Subcutaneous adipose tissue (tissue), 4 donors: ENCODE results near the gene MCOLN2. TPM values are rescaled to one million over a fixed set of nuclear protein-coding genes. Genes with fewer than 3 reads are reported as not detected.

Experiments
- CTCF ChIP-seq: fragments of 450-650 bp; IDR thresholded peaks from one replicate; pipeline ENCODE4 v1.5.1; 2016; ENCODE audit warnings: low read depth, mild to moderate bottlenecking, control low read depth, antibody characterized with exemption, moderate library complexity
- total RNA-seq, 4 donors: library from RNA; depleted of rRNA; stranded (reverse); fragments of >200 nt; gene quantifications; one replicate each; pipeline ENCODE4 v1.1.0, GENCODE V29; 2016

The MCOLN2 gene
- total RNA-seq, 4 donors from 2014 or later = 0.38 to 6.6 (median 1.4) TPM; not detected in 1

DNA sequence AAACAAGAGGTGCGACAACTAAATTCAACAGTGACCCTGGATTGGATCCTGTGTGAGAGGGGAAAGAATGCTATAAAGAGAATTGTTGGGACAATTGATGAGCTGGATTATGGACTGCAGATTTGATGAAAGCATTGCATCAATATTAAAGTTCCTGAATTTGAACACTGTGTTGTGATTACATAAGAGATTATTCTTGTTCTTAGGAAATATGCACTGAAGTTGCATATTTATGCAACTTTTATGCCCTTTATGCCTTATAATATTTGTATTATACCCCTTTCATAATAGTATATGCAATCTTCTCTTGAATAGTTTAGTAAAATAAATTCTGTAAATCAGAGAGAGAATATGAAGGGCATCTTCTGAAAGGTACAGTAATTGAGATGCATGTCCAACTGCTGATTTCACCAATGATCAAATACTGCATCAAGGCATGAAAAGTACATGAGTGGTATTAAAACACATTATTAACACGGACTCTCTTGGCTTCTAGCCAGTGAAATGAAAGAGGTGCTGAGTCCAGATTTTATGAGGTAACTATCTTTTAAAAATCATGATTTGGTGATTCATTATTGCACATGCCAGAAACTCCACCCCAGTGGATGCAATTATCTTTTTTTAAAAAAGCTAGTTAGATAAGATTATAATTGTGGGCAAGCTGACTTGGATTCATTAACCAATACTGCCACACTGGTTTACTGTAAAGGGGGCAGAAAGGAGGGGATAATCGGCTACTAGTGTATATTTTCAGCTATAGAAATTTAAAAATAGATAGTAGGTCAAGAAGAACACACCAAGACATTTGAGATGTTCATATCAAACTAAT is 84.0 kb downstream of the MCOLN2 start:
- no peak for TF ChIP-seq CTCF

DNA sequence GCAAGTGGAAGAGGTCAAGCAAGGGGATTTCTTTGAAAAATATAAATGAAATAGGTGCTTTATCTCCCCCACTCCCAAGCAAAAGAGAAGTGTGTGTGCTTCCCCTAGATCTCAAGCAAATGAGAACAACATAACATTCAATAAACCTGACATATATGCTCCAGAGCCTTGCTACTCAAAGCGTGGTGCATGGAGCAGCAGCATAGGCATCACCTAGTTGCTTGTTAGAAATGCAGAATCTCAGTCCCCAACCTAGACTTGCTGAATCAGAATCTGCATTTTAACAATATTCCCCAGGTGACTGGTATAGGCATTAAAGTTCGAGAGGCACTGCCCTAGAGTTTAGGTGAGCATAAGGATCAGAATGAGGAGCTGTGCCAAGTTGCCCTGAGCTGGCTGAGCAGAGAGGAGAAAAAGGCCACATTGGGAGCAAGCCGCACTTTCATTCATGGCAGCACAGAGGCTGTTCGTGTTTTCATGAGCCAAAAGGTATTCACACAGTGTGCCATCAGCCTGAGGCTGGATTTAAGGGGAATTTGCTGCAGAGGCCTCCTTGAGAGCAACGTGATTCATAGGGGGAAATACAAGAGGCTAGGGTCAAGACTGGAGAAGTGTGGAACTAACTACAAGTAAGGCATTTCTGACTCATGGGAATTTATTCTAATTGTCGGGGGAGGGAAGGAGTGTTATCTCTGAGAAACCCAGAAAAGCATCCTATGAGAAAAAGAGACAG is 89.7 kb downstream of the MCOLN2 start:
- no peak for TF ChIP-seq CTCF

- no peak for TF ChIP-seq CTCF
Measured at GRCh38 chr1:84899969-84900368, 96.9 kb downstream of the MCOLN2 start.

GRCh38 chr1:84896279-84896678 is 100.6 kb downstream of the MCOLN2 start:
- TF ChIP-seq CTCF = no peak

DNA sequence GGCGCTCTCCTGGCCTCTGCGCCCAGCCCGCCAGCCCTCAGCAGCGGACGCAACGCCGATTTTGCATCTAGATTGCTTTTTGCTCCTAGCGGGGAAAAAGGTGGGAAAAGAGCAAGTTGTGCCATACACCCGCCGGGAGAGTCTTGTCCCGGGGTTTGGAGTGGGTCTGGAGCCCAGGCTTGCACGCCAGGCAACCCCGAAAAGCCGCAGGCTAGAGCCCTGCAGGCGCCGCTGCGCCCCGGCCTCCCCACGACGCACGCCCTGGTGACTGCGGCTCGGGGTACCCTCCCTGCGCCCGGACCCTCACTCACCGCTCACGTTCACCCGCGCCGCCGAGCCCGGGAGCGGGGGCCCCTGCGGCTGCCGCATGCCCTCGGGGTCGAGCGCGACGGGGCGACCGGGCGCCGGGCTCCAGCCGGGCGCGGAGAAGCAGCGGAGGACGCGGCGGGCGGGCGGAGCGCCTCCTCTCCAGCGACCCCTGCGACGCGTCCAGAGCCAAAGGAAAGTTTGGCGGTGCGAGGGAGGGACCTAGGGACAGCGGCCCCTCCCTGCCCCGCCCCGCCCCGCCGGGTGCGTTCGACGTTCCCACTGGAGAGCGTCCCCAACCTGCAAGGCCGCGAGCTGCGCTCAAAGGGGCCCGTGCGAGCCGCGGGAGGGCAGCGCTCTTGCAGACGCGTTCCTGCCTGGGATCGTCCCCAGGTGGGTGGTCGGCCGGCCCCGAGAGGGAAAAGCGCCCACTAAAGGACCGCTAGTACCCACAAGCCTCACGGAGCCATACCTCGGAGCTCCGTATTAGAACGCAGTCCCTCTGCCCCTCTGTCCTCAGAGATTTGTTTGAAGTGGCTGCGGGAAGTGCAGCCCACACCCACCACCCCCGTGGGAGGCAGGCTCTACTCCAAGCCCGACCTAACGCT is 104.0 kb downstream of the MCOLN2 start, which contains the start of gene LPAR3:
Gene LPAR3 (minus strand): TSS at position 502 of the 914 bp plus-strand sequence. CDS start 27,086 bp downstream, outside the sequence.
- TF ChIP-seq CTCF = no peak

GRCh38 chr1:84890566-84890965 is 106.3 kb downstream of the MCOLN2 start:
- no peak for TF ChIP-seq CTCF
